HG03575 (cell line): Measurements from ENCODE around the gene CATSPER1.

Source experiments
- ATAC-seq: cut with Tn5 transposase; IDR thresholded peaks from one replicate; pipeline ENCODE4 v1.9.1; 2021; ENCODE audit not compliant: unreplicated experiment, insufficient number of reproducible peaks, low FRiP score; ENCODE audit errors: extremely low read depth

CATSPER1 gene

GRCh38 chr11:66008468-66009101, 17.7 kb downstream of the CATSPER1 start:
- no peak for ATAC-seq

DNA sequence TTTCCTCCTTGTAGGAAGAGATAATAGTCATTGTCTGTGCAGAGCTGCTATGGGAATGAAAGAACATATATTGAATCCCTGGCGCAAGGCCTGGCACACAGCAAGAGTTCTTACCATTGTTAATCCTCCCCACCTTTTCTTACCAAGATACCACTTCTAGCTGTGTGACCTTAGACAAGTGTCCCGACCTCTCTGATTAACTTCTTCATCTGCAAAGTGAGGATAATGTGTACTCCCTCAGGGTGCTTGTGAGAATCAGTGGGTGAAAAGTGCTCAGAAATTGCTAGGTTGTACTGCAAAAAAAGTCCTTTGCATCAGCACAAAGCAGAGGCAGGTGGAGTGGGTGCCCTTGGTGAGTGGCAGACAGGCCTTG, 18.2 kb downstream of the CATSPER1 start:
- no peak for ATAC-seq

DNA sequence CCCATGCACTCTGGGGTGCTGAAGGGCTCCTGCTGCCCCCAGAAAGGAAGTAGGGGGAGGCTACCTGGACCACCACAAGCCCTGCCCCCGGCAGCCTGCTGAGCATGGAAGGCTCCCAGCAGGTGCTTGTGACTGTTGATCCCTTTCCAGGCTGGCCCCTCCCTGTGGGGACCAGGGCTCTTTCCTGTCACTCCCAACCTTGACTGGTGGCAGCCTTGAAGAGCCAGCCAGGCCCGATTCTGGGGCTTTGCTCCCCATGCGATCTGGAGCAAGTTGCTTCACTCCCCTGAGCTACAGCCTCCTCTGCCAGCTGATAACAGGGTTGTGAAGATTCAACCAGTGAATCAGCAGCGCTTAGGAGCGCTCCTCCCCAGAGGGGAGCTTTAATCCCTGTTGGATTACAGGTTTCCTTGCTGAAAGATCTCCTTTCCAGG, 19.1 kb downstream of the CATSPER1 start:
- ATAC-seq: no peak

DNA sequence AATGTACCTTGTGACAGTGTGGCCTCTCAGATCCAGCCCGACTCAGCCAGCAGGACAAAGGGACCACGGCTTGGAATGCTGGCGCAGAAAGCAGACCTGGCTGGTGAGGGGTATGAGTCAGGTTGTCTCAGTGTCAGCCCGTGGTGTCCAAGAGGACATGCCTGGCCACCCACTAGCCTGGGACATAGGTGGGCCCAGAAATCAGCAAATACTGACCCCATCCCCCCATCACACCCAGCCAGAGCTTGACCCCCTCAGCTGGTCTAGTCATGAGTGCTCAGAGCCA, 19.4 kb downstream of the CATSPER1 start:
- no peak for ATAC-seq

- ATAC-seq: no peak
Observed at GRCh38 chr11:66006134-66006890, 20.0 kb downstream of the CATSPER1 start.

DNA sequence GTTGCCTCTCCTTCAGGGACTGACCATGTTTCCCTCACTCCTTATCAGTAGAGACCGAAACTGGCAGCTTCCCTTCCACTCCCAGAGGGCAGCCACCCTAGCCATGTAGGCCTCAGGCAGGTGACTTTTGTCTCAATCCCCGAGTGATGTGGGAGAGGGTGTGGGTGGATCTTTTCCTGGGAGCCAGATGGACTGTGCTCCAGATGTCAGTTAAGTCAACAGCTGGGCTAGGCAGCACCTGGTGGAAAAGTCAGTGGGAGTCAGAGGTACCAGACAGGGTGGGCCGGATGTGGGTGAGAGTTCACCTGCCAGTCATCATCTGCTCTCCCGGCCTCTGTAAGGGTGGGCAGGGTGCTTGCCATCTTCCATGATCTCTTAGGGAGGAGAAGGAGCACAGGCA, 22.1 kb downstream of the CATSPER1 start:
- ATAC-seq: no peak

DNA sequence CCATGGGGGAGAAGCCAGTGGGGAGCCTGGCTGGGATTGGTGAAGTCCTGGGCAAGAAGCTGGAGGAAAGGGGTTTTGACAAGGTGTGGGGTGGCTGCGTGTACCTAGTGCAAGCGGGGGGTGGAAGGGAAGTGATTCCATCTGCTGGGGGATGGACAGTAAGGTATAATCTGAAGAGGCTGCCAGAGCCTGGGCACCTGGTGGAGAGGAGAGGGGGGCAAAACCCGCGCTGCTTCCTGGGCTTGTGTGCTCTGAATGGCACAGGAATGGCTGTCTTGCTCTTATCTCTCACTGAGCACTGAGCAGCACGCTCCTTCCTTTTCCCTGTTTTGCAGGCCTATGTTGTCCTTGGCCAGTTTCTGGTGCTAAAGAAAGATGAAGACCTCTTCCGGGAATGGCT, 23.0 kb downstream of the CATSPER1 start:
- ATAC-seq: no peak

- no peak for ATAC-seq
Observed at GRCh38 chr11:66002648-66003225, 23.5 kb downstream of the CATSPER1 start.

- peak; percentile 66 for ATAC-seq
Observed at GRCh38 chr11:66001942-66002647, 24.2 kb downstream of the CATSPER1 start, which contains the start of the genes BANF1 and EIF1AD. Gene BANF1, plus strand, starts transcription at chr11:66002503. Its CDS starts 748 bp downstream, at chr11:66003251. Gene EIF1AD, minus strand, starts transcription at chr11:66002157. Its CDS starts 1,768 bp downstream, at chr11:66000389.

- no peak for ATAC-seq
Observed at GRCh38 chr11:65997286-65997685, 29.0 kb downstream of the CATSPER1 start.

DNA sequence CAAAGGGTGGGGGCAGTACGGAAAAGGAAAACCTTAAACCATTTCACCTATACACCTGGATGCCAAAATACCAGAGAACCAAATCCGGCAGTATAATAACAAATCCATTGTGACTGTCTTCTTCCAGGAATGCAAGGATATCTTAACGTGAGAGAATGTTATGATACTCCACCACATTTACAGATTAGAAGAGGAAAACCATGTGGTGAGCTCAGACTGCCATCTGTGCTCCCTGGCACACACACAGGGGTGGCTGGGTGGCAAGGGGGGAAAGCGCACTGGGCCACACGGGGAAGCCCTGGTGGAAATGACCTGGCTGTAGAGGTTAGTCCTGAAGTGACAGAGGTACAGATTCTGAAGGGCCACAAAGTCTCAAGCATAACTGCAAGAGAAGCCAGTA, 34.2 kb downstream of the CATSPER1 start:
- ATAC-seq: no peak

GRCh38 chr11:65988791-65989592, 37.3 kb downstream of the CATSPER1 start:
- peak; percentile 72 for ATAC-seq

DNA sequence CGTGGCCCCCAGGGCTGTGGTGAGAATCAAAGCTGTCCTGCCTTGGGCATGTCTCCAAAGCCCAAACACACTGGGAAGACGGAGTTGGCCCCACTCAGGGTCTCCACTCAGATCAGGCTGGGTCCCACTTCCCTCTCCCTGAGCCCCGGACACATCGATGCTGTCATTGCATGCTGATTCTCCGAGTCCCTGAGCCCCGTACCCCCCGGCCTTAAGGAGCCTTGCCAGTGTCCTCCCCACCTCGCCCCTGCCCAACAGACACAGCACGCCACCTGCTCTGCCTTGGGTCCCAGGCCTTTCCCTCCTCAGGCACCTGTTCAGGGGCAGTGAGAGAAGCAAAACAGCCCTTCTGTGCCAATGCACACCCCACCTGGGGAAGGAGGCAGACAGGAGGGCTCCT, 38.9 kb downstream of the CATSPER1 start:
- ATAC-seq: no peak

DNA sequence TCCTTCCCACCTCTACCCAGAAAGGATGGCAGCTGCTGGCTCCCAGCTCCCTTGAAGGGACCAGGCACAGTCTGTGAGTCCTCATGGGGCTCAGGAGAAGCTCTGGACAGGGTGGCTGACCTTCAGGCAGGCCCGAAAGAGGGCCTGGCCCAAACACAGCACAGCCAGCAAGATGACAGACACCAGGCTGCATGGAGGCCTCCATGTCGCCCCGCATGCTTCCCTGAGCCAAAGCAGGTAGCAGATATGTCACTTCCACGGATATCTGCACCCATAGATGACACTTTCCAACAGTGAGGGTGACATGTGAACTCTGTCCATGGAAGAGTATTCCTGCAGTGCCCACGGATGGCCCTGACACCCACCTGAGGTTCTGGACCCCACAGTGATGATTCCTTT, 42.7 kb downstream of the CATSPER1 start:
- ATAC-seq: no peak

- no peak for ATAC-seq
Observed at GRCh38 chr11:65982824-65983588, 43.3 kb downstream of the CATSPER1 start.

GRCh38 chr11:65981972-65982823, 44.1 kb downstream of the CATSPER1 start:
- ATAC-seq: no peak

DNA sequence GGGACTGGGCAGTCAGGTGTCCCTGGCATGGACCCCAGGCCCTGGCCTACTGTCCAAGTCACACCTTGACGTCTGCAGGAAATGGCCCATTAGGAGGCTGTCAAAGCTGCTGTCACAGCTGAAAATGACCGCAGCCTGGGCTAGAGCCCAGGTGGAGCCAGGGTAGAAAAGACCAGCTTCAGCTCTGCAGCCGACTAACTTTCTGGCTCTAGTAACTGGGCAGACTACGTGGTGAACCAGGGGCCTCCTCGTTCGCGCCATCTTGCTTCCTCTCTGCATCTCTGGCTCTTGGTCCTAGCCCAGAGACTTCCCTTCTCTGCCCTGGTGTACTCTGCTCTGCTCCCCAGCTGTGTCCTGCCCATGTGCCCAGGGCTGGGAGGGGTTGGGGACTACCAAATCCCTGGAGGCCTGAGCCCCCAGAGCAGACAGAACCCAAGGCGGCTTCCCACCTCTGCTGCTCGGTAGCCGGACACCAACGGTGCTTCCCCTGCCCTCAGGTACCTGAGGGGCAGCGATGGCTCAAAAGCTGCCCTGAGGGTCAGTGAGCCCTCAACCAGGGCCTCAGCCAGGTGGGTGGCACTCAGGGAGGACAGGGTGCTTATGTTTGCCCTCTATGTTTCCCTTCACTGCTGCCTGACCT, 45.1 kb downstream of the CATSPER1 start:
- ATAC-seq: no peak
